HG03457 (cell line): Measurements from ENCODE around the gene RPH3AL.

Source experiments
- ATAC-seq: cut with Tn5 transposase; IDR thresholded peaks from one replicate; pipeline ENCODE4 v1.9.1; 2021; ENCODE audit warnings: moderate number of reproducible peaks; ENCODE audit not compliant: unreplicated experiment

The RPH3AL gene

DNA sequence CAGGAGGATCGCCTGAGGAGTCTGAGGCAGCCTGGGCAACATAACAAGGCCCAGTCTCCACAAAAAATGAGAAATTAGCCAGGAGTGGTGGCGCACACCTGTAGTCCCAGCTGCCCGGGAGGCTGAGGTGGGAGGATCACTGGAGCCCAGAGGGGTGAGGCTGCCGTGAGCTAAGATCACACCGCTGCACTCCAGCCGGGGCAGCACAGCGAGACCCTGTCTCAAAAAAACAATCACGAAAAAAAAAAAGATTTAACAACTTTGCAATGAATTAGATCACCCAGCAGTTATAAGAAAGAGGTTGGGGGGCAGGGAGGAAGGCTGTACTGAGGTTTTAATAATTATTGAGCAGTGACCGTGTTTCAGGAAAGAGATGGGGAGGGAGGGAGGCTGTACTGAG, 49.4 kb downstream of the RPH3AL start:
- ATAC-seq: no peak

DNA sequence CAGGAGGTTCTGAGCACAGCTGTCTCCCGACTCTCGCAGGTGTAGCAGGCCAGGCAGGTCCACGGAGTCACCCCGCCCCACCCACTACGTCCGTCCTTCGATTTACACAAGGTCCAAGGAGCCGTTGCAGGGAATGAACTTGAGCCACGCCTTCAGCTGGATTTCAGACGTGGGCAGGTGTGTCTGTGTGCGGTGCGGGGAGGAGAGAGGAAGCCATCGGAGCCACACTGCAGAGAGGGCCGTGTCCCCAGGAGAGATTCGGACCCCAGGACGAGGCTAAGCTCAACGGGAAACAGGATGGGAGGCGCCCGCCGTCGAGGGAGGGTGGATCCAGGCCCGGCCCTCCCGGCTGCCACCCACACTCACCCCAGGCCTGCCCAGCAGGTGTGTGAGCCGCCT, 50.3 kb downstream of the RPH3AL start:
- ATAC-seq: no peak

DNA sequence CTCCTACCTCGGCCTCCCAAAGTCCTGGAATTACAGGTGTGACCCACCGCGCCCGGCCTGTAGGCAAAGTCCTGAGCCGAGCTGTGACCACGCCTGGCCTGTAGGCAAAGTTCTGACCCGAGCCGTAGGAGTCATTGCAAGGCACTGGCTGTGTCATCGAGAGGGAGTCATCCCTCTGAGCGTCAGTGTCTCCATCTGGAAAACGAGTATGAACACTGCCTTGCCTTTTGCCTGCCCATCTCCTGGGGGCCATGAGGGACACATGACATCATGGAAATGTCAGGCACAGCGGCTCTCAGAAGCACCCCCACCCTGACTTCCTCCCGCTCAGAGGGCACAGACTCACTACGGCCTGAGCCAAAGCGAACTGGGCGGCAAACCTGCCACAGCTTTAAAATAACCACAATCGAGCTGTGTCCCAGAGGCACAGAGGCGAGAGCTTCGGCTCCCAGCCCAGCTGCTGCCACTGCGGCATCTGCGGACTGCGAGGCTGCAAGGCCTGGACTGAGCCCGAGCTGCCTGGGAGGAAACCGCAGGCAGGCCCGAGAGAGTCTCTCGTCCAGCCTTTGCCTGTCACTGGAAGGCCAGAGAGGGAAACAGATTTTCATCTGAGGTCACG, 50.8 kb downstream of the RPH3AL start:
- no peak for ATAC-seq

DNA sequence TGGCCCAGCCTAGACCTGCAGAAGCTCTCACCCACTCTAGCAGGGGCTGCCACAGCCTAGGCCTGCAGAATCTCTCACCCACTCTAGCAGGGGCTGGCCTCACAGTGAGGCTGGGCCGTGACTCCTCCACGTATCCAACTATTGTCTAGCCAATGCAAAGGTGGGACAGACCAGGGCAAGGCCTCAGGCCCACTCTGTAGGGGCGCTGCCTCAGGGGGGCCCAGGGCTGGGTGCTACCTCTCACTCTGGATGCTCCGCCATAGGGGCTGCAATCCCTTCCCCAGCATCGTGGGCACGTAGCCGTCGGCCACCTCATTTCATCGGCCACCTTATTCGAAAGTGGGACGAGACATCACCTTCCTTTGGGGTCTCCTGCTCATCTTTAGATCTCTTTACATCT, 51.7 kb downstream of the RPH3AL start:
- ATAC-seq: no peak

DNA sequence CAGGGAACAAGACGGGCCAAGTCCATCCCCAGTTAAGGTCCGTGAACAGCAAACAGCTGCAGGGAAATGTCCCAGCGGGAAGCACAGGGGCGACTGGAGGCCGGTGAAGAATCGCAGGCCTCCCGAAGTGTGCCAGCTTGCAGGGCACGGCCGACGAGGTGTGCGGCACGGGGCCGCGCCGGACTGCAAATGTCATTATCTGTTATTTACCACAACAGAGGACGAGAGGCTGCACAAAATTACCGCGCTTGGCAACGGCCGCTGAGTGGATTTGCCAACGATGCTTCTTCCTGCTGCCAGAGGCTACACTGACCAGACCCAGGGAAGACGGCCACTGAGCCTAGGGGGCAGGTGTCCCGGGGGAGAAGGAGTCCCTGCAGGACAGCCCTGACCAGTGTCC, 53.1 kb downstream of the RPH3AL start:
- no peak for ATAC-seq

DNA sequence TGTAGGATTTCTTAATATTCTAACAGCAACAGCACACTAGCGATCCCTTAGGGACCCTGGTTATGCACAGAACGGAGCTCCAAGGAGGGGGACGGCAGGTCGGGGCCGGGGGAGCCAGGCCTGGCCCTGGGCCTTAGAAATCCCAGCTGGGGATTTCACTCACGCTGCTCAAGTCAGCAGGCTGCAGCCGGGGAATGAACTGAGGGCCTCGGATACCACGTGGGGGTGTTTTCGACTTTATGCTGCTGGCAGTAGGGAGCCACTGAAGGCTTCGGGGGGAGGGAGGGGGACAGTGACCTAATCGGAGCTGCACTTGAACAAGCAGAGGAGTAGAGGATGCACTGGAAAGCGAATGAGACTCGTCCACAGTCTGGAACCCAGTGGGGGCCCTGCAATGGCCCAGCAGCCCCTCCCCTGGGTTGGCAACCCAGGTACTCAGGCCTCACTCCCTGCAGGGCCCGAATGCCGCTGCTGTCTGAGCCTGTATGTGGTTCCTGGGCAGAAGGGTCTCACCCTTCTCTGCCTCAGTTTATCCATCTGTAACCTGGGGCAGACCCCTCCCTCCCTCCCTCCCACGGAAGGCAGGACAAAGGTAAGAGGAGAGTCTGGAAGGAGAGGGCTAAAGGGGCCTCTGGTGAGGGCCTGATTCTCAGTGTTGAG, 53.7 kb downstream of the RPH3AL start:
- ATAC-seq: no peak

DNA sequence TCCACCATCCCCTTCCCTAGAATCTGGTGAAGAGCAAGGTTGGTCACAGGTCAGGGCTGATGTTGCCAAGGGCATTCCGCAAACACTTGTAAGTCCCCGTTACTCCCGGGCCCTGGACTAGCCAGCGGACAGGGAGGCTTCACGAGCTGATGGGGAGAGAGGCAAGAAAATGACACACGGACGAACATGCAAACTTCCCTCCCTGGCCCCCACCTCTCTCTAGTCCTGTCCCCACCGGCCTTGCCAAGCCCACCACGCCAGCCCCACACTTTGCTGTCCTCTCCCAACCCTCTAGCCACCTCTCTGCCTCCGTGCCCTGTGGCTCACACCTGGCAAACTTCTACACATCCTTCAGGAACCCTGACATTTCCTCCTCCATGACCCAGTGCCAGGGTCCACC, 54.8 kb downstream of the RPH3AL start:
- no peak for ATAC-seq

DNA sequence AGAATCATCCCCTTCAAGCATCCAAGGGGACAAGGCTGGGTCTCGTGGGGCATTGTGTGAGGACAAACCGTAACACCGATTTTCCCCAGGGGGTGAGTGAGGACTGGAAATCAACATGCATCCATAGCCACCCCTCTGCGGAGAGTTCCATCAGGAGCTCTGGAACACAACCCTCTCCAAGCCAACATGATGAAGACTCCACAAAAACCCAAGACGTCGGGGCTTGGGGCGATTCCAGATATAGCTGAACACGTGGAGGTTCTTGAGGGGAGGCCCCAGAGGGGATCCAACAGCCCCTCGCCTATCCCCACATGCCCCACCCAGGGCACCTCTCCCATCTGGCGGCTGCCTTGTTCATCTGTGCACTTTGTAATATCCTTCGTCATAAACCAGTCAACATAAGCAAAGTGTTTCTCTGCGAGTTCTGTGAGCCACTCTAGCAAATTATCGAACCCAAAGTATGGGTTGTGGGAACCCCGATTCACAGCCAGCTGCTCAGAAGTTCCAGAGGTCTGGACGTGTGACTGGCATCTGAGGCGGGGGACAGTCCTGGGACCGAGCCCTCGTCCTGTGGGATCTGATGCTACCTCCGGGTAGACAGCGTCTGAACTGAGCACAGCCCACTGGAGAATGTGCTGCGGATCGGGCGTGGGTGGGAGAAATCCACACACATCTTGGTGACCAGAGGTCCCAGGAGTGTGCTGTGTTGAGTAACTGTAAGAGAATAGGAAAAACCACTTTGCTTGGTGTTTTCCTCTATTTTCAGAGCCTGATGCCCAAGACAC, 55.5 kb downstream of the RPH3AL start:
- ATAC-seq: no peak

DNA sequence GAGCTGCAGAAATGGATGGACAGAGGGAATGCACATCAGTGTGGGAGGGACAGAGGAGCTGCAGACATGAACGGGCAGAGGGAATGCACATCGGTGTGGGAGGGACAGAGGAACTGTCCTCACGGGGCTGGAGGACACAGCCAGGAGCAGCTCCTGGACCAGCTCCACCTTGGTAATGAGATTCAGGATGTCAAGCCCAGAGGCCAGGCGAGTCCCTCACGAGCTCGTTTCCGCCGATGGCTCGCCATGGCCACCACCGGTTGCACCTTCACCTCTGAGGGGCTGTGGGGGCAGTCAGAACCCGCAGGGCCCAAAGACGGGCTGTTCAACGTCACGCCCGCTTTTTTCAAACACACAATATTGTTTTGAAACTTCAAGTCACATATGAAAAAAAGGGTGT, 56.2 kb downstream of the RPH3AL start:
- ATAC-seq: no peak

DNA sequence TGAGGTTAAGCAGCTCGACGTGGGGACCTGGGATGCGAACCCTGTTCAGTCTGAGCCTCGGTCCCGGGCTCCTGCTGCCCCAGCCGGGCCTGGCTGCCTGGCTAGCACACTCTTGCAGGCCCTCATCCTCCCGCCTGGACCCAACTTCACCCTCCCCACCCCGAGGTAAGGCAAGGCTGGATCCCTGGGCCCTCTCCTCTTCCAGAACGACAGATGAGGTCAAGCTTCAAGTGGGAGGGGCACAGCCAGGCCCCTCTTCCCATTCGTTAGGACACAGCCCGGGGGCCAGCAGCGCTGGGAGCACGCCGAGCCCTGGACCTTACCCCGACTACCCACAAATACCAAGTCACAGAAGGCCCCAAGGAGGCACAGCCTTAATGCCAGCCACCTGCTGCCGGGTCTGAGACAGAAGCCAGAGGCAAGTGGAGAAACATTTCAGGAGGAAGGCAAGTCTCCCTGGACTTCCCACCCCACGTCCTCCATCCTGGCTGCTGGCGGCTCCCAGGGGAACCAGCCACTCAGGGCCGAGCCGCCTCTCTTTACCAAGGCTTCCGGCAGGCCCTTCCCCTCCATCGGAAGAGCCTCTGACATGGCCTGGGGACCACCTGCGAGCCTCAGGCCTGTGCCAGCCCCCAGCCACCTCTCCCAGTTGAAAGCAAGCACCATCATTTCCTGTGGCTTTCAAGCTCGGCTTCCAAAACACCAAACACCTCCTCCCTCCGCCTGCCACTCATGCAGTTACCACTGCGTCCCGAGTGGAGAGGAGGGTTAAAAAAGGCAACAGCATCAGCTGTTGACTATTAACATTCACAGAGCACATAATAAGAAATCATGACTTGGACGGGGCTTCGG, 59.9 kb downstream of the RPH3AL start:
- ATAC-seq: no peak

DNA sequence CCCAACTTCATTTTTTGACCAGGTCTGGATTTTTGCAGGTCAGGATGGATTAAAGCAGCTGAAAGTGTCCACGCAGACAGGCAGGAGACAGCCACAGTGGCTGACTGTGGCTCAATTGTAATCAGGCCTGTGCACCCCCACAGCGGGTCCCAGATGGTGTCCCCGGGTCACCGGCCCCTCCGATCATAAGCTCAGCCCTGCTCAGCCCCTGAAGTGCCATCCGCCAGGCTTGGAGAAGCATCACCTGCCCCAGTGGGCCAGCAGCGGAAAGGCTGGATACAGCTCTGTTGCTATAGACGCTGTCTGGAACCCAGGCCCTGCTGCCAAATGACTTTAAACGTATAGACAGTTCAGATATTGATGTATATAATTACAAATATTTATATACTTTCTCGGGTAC, 60.6 kb downstream of the RPH3AL start:
- no peak for ATAC-seq

DNA sequence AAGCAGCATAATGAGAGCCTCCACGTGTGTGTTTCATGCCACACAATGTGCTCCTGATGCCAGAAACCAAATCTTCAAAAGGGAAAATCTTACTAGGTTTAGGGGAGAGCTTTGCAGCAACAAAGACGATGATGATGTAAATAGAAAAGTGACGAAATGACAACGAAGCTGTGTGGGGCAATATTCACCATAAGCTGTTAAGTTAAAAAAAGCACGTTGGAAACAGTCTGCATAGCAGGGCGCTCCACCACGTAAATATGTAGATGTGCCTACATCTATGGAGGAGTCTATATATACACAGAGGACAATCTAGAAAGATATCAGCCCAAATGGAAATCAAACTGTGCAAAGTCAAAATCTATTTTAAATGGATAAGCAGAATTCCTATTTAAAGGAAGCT, 61.0 kb downstream of the RPH3AL start:
- ATAC-seq: no peak

DNA sequence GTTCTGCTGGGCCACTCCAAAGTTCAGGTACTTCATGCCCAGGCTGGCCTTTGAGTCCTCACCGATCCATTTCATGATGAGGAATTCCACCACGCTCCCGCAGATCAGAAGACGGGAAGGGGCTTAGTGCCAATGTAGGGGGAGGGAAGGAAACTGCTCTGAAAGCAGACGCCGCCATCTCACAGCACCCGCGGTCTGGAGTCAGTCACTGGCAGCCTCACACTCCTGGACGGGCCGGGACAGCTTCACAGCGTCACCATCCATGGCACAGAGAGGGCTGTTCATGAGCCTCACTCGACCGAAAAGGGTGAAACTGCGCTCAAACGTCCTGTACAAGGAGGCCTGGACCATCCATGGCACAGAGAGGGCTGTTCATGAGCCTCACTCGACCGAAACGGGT, 62.0 kb downstream of the RPH3AL start:
- no peak for ATAC-seq

DNA sequence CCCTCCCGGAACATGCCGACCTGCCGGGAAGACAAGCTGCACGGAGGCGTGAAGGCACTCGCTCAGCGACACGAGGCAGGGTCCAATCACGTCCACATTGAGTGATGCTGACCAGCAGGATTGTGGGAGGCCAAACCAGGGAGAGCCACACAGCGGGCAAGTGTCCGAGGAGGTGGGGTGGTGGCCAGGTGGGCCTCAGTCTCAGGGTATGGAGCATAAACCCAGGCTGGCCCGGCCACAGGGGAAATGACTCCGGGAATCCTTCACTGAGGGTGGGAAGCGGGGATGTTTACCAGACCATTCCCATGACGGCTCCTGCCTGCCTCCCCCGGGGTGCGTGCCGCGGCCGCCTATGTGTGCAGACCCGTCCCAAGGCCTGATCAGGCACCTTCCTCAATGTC, 62.5 kb downstream of the RPH3AL start:
- no peak for ATAC-seq

DNA sequence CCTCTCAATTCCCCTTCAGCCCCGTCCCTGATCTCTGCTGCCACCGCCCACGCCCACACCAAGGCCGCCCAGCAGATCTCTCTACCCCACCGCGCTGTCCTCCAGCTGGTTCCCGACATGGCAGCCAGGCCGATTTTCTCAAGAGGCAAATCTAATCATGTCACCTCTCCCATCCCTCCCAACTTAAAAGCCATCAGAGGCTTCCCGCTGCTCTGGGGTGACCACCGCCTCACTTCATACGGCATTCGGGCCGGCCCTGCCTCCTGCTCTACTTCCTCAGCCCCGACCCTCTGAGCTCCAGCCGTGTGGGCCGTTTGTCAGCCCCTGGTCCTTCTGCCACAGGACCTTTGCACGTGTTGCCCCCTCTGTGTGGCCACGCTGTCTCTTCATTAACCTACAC, 63.2 kb downstream of the RPH3AL start:
- ATAC-seq: no peak

DNA sequence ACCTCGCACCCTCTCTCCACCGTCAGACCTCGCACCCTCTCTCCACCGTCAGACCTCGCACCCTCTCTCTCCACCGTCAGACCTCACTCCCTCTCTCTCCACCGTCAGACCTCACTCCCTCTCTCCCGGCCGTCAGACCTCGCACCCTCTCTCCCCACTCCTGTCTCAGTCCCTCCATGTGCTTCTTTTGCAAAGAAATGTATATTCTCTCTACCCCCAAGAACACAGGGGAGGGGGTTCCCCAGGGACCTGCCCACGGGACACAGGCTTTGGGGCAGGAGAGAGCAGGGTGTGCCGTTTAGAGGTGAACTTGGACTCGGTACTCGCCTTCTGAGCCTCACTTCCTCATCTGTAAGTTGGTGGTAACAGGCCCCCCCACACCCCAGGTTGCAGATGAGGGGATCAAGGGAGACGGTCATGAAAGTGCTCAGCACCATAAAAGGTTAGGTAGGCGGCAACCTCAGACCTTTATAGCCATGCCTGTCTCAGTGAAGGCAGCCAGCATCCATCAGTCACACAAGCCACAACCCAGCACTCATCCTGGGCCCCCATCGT, 63.7 kb downstream of the RPH3AL start:
- ATAC-seq: no peak

DNA sequence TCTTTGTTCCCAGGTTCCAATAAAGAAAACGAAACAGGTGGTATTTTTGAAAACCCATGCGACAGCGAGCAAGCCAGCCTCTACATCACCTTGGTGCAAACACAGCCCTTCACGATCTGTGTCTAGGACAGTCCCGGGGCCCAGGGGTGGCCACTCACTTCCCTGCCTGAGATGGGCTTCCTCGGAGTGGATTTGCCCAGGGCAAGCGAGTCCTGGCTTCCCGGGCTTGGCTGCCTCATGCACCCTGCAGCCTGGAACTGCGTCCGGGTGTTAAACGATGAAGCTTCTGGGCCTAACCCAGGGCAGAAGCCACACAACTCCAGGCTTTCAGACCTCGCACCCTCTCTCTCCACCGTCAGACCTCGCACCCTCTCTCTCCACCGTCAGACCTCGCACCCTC, 66.0 kb downstream of the RPH3AL start:
- ATAC-seq: no peak

DNA sequence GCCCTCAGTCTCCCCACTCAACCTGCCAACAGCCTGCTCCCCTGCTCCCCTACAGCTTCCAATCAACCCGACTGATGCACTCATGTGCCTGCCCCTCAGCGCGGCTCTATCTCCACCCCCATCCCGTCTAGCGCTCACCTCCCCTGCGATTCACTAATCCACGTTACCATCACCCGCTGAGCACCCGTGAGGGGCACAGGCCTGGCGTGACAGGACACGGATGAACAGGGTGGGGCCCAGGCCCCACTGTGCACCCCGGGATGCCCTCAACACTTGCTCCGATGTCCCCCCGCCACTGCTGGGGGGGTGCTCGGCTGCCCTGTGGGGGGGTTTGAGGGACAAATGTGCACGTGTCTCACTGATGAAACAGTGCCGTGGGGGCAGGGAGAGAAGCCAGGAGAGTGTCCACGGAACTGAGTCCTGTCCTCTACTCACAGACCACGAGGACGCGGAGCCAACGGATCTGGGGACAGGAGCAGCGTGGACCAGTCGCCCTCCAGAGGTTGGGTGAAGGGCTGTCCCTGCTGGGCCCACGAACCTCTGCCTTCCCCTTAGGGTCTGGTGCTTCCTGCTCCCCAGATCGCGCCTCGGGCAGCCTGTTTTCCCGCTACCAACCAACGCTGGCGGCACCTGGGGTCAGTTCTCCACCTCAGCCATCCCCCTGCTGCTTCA, 66.7 kb downstream of the RPH3AL start:
- no peak for ATAC-seq

DNA sequence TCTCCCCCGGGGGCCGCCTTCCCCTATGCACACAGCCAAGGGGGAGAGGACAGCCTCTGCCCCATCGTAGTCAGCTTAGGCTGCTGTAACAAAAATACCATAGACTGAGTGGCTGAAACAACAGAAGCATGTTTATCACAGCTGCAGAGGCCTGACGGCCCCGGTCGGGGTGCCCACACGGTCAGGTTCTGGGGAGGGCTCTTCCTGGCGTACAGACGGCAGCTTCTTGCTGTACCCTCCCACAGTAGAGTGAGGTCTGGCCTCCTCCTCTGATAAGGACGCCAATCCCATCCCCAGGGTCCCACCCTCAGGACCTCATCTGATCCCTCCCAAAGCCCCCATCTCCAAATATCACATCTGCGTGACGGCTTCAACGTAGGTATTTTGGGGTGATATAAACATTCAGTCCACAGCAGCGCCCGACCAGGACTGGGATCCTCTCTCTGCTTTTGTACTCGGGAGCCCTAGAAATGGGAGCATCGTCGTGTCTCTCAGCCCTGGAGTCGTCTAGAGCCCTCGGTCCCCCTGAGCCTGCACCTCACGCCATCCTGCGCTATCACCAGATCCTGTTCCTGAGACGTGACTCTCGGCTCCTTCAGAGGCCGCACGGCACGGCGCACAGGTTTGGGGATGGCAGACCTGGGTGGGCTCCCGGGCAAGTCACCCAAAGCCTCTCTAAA, 67.8 kb downstream of the RPH3AL start:
- ATAC-seq: no peak
